Midbrain (tissue), 1 donor: ENCODE data around the gene CHID1.

ENCODE experiments used
- DNase-seq: peaks from one replicate; lab custom pipeline; 2025; lab: John Stamatoyannopoulos, UW

The CHID1 gene

DNA sequence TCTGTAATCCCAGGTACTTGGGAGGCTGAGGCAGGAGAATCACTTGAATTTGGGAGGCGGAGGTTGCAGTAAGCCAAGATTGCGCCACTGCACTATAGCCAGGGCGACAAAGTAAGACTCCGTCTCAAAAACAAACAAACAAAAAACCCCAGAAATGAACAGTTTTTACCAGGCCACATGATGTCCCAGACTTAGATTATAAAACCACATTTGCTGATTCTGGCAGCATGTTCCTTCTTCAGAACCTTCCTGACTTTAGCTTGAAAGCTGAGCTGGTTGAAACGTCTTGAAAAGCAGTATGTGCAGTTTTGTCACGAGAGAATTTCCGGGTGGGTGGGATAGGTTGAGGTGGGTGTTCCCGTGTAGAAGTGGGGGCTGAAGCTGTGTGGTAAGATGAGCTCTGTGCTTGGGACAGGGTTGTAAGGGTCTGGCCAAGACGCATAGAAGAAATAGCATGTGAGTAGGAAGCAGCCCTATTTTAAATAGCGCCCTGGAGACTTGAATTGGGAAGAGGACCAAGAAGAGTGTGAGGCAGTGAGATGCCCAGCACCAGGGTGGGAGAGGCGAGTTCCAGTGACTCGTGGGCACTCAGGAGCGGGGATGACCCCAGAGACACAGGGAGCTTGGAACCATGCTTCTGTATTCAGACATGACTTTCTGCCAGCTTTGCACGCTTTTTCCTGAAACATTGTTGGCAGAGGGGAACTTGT, 22.7 kb upstream of the CHID1 start:
- DNase-seq: no peak

DNA sequence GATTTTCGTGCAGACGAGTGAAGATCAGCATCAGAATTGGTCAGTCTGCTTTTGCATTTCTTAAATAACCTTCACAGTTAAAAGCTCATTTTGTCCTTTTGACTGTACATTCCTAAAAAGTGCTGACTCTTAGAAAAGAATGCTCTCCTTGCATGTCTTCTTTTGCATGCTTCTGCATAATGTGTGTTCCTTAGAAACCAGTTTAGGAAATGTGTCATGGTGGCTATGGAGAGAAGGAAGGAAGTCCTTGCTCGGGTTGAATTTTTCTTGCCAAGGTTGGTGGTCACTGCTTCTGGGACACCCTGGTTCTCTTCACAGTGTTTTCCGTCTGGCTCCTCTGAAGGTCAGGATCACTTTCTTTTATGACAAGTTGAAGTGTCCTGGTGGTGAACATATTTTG, 21.8 kb upstream of the CHID1 start:
- no peak for DNase-seq

DNA sequence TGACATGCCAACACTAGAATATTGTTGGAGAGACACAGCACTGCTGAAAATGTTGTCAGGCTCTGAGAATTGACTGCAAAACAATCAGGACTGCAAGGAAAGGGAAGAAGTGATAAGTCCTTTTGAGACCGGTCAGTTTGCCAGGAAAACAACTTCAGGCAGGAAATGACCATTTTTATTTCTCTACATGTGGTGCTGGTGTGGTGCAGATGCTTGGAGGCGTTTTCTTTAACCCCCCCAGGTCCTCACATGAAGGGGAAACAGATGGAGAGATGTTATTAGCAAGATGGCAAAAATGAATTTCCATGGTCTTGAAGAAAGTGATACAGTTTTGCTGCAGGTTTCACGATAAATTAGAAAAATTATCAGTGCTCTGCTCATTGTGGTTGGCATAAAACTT, 20.8 kb upstream of the CHID1 start:
- DNase-seq: no peak

DNA sequence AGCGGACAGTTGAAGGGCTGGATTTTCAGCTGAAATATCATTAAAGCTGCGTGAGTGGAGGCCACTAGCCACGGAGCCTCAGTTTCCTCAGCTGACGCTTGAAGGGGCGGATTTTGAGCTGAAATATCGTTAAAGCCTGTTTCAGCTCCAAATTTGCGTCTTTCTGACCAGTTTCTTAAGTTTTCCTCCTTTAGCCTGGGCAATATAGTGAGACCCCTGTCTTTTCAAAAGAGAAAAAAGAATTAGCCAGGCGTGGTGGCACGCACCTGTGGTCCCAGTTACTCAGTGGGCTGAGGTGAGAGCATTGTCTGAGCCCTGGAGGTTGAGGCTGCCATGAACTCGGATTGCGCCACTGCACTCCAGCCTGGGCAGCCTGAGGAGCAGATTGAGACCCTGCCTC, 18.8 kb upstream of the CHID1 start:
- no peak for DNase-seq

DNA sequence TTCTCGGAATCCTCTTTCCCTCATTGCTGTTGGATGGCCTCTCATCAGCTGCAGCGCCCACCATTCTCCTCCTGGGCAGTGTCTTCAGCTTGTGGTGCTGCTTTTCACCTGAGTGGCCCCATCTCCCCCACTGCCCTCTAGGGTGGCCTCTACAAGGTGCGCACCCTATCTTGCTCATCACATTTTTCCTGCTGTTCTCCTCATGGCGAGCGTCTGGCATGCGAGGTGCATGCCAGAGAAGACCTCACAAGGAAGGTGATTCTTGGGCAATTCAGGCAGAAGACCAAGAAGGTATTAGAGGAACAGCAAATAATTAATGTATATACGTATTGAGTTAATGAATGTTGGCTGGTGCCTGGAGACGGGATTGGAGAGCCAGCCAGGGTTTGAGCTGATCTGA, 18.2 kb upstream of the CHID1 start:
- DNase-seq: no peak

DNA sequence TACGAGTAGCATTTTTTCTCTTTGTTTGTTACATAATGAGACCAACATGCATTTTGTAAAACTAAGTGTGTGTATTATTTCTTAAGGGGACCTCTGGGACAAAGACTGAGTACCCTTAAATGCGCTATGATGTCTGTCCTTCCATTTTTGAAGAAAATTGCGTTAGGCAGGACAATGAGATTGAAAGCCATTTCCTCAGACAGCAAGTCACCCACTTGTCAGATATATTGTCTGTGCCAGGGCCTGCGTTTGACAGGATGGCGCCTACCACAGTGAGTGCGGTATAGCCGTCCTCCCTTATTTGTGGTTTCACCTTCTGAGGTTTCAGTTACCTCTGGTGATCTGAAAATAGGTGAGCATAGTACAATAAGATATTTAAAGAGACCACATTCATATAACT, 17.3 kb upstream of the CHID1 start:
- no peak for DNase-seq

DNA sequence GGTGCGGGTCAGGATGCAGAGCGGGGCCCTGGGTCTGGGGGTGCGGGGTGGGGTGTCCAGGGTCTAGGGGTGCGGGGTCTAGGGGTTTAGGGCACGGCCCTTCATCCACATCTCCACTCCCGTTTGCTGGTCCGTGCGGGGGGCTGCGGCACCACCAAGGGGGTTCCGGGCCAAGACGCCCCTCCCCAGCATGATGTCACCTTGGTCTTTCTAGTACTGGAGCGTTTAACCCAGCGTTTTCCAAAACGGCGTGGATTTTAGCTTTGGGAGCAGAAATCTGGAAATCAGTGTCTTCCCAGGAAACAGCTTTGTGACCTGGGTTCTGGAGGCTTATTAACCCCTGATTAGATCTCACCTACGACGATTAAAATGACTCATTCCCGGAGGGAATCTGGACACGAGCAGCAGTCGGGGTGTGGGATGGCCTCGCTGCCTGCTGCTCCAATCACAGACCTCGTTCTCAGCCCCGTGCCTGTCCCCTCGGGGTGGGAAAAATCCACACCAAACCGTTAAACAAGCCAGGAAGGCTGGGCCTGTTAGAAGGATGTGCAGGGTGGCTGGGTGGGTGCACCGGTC, 15.8 kb upstream of the CHID1 start:
- DNase-seq: peak; percentile 15

DNA sequence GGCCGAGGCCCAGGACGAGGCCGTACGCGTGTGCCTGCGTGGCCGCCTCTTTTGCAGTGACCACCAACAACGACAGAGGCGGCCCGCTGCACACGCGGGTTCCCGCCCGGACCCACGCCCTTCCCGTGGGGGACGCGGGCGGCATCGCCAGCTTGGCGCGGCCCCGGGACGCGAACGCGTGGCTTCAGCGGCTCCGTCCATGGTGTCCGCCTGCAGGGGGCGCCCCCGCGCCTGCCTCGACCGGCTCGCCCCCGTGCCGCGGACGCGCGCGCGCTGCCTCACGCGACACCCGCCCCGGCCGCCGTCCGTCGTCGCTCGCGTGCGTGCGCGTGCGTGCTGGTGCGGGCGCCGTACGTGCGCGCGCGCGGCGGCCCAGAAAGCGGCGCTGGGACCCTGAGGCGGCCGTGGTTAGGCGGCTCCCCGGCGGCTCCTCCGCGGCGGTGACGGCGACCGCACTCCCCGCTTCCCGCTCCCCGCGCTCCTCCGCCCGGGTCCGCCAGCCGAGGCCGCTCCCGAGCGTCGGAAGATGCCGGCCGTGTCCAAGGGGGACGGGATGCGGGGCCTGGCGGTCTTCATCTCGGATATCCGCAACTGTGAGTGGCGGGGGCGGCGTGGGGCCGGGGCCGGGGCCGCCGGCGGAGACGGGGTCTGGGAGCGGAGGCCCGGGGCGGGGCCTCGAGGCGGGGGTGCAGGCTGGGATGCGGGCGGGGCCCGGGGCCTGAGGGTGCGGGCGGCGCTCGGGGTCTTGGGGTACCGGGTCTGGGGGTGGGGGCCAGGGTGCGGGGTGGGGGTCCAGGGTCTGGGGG, 15.1 kb upstream of the CHID1 start, which contains the start of gene AP2A2:
Gene AP2A2, plus strand, starts transcription at position 375 of the 806 bp plus-strand sequence. Its CDS starts 152 bp downstream, at position 527.
- peak; percentile 84 for DNase-seq

DNA sequence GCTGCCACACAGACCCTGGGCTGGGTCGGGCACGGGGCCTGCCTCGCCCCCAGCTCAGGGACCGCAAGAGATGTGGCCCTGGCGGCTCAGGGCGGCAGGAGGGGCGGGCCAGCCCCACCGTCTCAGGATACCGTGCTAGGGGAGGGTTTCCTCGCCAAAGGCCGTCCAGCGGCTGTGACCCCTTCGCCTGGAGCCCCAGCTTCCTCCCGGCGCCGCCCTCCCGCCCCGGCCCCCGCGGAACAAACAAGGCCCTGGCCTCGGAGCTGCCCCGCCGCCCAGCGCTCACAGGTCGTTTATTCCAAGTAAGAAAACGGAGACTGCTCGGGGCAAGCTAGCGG, 14.5 kb upstream of the CHID1 start:
- no peak for DNase-seq

DNA sequence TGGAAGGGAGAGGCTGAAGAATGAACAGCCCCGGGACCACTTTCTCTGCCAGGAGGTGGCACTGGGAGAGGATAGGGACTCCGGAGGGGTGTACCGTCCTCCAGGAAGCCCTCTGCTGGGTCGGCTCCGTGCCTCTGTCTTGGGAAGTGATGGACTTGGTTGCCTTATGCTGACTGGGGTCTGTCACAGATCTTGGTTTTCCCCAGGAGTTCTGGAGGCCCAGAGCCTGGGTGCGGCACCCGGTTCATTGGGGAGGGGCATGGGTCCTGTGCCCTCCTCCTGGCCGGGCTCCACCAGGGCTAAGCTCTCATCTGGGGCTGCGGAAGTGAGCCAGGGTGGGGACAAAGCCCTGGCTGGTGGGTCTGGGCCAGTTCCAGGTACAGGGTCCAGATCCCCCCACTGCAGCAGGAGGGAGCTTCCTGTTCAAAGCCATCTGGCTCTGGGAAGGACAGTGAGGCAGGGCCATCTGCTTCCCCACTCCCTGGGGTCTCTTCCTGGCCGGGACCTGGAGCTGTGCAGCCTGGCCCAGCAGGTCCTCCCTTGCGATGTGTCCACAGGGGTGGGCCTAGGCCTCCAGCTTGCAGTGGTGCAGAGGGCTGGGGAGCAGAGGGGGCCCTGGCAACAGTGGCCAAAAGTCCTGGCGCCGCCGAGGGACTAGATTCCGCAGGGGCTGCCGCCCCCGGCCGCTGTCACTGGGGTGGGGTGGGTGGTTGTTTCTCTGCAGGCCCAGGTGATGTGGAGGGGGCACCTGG, 14.0 kb upstream of the CHID1 start:
- no peak for DNase-seq

DNA sequence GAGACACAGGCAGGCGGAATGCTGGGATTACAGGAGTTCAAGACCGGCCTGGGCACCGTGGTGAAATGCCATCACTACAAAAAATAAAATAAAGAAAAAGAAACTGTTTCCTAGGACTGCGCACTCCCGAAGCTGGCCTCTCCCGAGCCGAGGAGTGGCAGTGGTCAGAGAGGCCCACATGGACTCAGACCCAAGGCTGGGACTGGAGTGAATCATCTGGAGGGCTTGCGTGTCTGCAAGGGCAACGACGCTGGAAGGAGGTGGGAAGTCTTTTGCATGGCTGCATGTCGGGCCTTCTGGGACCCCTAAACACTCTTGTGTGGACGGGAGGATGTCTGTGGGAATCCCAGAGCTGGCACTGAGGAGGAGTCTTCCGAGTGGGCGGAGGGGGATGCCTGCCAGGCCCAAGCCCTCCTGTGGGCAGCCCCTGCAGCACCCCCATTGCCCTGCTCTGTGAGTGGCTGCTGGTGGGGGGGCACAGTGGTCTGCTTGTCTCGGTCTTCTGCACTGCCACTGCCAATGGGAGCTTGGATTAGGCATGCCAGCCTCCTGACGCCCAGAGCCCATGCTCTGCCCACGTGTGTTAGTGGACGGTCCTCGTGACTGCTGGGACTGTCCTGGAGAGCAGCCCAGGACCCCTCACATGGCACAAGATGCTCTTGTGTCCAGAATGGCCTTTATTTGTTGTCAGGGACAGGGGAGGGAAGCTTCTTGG, 13.2 kb upstream of the CHID1 start:
- peak; percentile 31 for DNase-seq

DNA sequence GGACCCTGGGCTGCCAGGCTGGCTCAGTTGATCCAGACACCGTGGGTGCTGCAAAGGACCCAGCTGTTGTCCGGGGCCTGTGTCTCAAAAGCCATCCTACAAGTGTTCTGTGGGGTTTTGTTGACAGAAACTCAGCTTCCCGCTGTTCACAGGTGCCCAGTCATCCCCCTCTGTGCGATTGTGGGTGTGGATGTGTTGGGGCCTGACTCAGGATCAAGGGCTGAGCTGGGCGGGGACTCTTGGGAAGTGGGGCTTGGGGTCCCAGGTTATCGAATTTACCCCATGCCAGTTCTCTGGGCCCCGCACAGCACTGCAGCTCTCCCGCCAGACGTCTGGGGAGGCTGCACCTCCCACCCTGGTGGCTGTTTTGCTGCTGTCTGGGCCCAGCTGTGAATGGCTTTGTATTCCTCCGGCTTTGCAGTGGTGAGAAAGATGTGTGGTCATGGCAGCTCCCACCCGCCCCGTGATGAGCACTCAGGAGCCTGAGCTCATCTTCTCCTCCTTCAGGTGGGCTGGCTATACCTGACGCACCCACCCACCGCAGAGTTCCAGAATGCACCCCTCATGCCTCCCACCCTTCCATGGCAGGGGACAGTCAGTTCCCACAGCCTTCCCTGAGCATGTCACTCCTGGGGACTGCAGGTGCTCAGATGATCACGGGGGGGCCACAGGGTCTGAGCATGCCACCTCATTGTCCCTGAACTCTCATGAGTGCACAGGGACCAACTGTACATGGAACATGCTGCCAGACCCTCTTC, 11.5 kb upstream of the CHID1 start:
- no peak for DNase-seq

DNA sequence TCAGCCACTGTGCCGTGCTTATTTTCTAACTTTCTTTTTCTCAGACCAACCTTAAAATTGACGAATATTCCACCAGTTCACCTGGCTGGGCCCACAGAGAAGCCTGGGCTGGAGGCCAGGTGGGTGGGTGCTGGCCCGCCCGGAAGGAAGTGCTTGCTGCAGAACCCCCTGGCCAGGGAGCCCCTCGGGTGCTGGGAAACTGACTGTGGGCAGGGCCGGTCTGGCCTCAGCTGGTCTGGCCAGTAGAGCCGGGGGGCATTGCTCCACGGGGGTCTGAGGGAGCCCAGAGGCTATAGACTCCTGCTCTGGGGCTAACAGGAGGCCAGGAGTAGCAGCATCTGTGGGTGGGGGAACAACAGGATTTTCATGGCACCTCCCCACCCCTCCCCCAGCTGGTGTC, 6.8 kb upstream of the CHID1 start:
- no peak for DNase-seq

DNA sequence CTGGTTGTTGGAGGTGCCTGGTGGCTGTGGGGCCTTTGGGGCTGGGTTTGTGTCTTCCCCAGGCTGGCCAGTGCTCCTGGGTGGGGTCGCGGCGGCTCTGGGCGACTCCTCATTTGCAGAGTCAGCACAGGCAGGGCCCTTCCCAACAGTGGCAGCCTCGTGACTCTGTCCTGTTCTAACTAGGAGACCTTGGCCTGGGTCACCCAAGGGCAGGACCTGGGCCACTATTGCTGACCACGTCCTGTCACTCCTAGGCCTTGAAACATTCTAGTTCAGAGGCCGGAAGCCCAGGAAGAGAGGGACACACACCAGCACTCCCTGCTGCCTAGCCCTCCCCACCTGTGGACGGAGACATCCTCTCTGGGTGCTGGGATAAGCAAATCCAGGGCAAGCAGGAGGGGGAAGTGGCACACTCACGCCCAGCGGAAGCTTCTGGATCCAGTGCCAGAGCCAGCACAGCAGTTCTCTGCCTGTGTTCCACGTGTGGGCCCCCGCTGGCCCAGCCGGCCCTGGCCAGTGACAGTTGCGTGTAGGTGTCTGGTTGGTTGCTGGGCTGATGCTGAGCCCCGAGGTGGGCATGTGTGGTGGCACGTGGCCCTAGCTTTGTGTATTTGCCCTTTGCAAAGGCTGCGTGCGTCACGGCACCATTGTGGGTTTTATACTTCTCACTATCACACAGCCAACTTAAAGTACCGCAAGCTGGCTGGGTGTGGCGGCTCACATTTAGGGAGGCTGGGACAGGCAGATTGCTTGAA, 4.3 kb upstream of the CHID1 start:
- DNase-seq: no peak

DNA sequence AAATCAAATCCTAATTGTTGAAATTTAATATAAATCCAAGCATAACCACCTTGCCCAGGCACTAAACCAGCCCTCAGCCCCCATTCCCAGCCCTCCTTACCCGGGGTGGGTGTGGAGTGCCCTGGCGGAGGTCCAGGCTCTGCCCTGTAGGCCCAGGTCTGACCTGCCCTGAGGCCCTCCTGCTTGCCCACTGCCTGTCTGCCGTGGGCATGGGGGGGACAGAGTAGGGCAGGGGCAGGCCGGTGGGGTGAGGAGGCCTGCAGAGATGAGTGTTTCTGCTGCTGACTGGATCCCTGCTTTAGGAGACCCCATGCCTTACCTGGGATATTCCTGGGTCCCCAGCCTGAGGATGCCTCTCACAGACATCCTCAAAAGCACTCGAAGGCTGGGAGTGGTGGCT, 3.6 kb upstream of the CHID1 start:
- no peak for DNase-seq

DNA sequence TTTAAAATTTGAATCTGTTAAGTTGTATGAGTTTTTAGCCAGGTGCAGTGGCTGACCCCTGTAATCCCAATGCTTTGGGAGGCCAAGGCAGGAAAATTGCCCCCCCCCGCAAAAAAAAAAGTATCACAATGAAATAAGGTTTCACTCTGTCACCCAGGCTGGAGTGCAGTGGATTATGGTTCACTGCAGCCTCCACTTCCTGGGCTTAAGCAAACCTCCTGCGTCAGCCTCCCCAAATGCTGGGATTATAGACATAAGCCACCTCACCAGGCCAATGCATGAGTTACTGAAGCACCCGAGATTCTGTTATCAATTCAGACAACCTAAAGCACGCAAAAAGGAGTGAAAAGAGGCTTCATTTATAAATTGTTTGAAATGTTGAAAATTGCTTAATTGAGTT, 2.4 kb upstream of the CHID1 start:
- DNase-seq: no peak

DNA sequence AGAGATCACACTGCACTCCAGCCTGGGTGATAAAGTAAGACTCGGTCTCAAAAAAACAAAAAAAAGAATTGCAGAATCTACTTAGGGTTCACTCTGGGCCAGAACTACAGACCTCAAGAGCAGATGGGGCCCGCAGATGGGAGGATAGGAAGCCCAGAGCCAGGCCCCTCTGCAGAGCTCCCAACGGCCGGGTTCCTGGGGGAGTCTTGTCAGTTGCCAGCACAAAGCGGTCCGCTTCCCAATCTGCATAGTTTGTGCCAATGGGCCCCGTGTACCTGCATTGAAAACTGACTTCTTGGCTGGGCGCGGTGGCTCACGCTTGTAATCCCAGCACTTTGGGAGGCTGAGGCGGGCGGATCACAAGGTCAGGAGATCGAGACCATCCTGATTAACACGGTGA, 1.7 kb upstream of the CHID1 start:
- DNase-seq: no peak

DNA sequence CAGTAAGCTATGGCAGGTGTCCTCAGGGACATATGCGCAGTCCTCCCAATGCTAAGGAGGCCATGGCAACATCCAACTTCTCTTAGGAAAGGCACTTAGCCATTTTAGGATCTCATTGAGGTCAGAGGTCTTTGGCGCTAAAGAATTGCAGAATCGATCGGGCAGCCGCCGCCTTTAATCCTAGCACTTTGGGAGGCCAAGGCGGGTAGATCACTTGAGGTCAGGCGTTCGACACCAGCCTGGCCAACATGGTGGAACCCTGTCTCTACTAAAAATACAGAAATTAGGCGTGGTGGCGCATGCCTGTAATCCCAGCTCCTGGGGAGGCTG, 1.2 kb upstream of the CHID1 start:
- no peak for DNase-seq

DNA sequence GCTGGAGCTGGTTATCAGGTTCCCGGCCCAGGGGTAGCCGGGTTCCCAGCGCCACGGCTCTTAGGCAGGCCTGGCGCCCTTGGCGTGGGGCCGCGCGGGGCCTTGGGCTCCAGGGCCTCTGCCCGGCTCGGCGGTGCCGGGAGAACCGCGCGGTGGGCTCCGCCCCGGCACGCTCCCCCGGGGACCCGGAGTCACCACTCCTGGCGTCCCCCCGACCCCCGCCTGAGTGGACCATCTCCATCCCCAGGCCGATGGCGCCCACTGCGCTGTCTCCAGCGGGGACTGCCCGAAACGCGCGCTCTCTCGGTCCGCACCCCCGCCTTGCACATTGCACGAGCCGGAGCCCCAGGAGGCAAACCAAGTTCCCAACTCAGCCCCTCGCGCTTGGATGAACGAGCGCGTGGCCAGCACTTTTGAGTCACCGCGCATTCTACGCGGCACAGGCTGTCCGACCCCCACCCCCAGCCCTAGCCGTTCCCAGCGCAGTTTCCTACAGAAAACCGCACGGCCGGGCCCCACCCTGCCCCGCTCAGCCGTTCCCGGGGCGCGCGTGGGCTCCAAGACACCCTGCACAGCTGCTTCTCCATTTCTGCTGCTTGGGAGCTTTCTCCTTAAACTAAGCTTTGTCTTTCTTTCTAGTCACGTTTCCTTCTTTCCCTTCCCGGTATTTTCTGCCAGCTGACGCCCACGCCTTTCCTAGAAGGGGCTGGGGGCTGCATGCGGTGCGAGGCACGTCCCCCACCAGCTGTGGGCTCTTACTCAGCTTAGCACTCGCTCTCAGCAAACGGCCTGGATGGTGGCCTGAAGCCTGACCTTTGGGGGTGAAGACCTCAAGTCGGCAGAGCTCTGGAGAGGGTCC, 650 bp upstream of the CHID1 start:
- peak; percentile 16 for DNase-seq
